Astrocyte (in vitro differentiated cells and primary cell): ENCODE measurements around the gene AMDHD1. TPM values are rescaled to one million over a fixed set of nuclear protein-coding genes. Genes with fewer than 3 reads are reported as not detected.

Experiments used
- DNase-seq: peaks from one replicate; pipeline ENCODE4 v3.0.0-alpha.2; 2010; ENCODE audit warnings: low read depth
- FAIRE-seq: peaks from 2 replicates; lab custom pipeline; 2011; peaks lifted over from hg19 to GRCh38; lab: Jason Lieb, UNC
- H2AFZ ChIP-seq: 2 replicates; pipeline ENCODE4 v1.6.0; 2012; ENCODE audit warnings: low read depth, low read length, inconsistent platforms
- H3K27ac ChIP-seq: 2 replicates; pipeline ENCODE4 v1.5.1; 2011; ENCODE audit warnings: low read depth, low read length, inconsistent platforms
- H3K27me3 ChIP-seq: 2 replicates; pipeline ENCODE4 v1.6.0; 2011; ENCODE audit warnings: low read length, inconsistent platforms; ENCODE audit not compliant: insufficient read depth
- H3K36me3 ChIP-seq: 2 replicates; pipeline ENCODE4 v1.5.1; 2011; ENCODE audit warnings: low read length, inconsistent platforms; ENCODE audit not compliant: insufficient read depth
- H3K4me1 ChIP-seq: 2 replicates; pipeline ENCODE4 v1.5.1; 2011; ENCODE audit warnings: low read length, inconsistent platforms; ENCODE audit not compliant: insufficient read depth
- H3K4me2 ChIP-seq: 2 replicates; pipeline ENCODE4 v1.6.0; 2012; ENCODE audit warnings: low read length, inconsistent platforms
- H3K4me3 ChIP-seq: 2 replicates; pipeline ENCODE4 v1.5.1; 2011; ENCODE audit warnings: low read depth, mild to moderate bottlenecking, low read length, inconsistent platforms; ENCODE audit not compliant: insufficient read depth
- H3K79me2 ChIP-seq: 2 replicates; pipeline ENCODE4 v1.6.0; 2012; ENCODE audit warnings: mild to moderate bottlenecking, low read length, inconsistent platforms; ENCODE audit not compliant: insufficient read depth
- H3K9ac ChIP-seq: 2 replicates; pipeline ENCODE4 v1.6.0; 2012; ENCODE audit warnings: mild to moderate bottlenecking, low read length, inconsistent platforms
- H3K9me3 ChIP-seq: 2 replicates; pipeline ENCODE4 v1.5.1; 2012; ENCODE audit warnings: low read depth, mild to moderate bottlenecking, low read length, inconsistent platforms; ENCODE audit not compliant: insufficient read depth
- H4K20me1 ChIP-seq: 2 replicates; pipeline ENCODE4 v1.6.0; 2012; ENCODE audit warnings: low read length, inconsistent platforms; ENCODE audit not compliant: insufficient read depth
- H3K27ac Mint-ChIP-seq: one replicate; pipeline ENCODE4 v1.8.0; 2021; ENCODE audit warnings: mild to moderate bottlenecking, mixed read lengths; ENCODE audit not compliant: unreplicated experiment
- H3K27me3 Mint-ChIP-seq: one replicate; pipeline ENCODE4 v1.8.0; 2021; ENCODE audit warnings: low read depth, mixed read lengths; ENCODE audit not compliant: unreplicated experiment
- H3K36me3 Mint-ChIP-seq: one replicate; pipeline ENCODE4 v1.8.0; 2021; ENCODE audit warnings: low read depth, mixed read lengths; ENCODE audit not compliant: unreplicated experiment
- H3K4me1 Mint-ChIP-seq: one replicate; pipeline ENCODE4 v1.8.0; 2021; ENCODE audit warnings: low read depth, mixed read lengths; ENCODE audit not compliant: unreplicated experiment
- H3K4me3 Mint-ChIP-seq: one replicate; pipeline ENCODE4 v1.8.0; 2021; ENCODE audit warnings: mild to moderate bottlenecking, moderate library complexity, mixed read lengths; ENCODE audit not compliant: unreplicated experiment
- H3K9me3 Mint-ChIP-seq: one replicate; pipeline ENCODE4 v1.8.0; 2021; ENCODE audit warnings: mild to moderate bottlenecking, mixed read lengths; ENCODE audit not compliant: unreplicated experiment
- CTCF ChIP-seq: IDR thresholded peaks from 2 replicates; pipeline ENCODE4 v1.5.1; 2011; ENCODE audit warnings: low read depth, mild to moderate bottlenecking, inconsistent platforms, low read length, moderate library complexity; ENCODE audit not compliant: insufficient read depth
- EZH2 ChIP-seq: IDR thresholded peaks from 2 replicates; pipeline ENCODE4 v1.6.1; 2012; ENCODE audit warnings: mild to moderate bottlenecking, low read length, inconsistent platforms; ENCODE audit not compliant: insufficient read depth
- total RNA-seq: library from RNA; stranded (reverse); gene quantifications from 2 replicates; pipeline ENCODE4 v1.2.1, GENCODE V29; 2021

Gene AMDHD1
- total RNA-seq, 1 donor from 2014 or later = 0.52 TPM

GRCh38 chr12:95944108-95944704 lies 1.1 kb downstream of the AMDHD1 start:
- Histone ChIP-seq H3K36me3 (no peaks in the 10 kb centered on the region), H2AFZ (no peak overlapping the region), H3K79me2 (no peaks in the 10 kb centered on the region), H3K4me3 (no peak overlapping the region), H3K27ac (no peak overlapping the region), H3K4me2 (no peak overlapping the region), H3K9ac (no peak overlapping the region), H3K9me3 (no peaks in the 10 kb centered on the region), H3K4me1 (peaks cover 3% of the 10 kb centered on the region), H4K20me1 (no peaks in the 10 kb centered on the region), H3K27me3 (peaks cover 5% of the 10 kb centered on the region)
- Mint-ChIP-seq H3K4me3 (peak overlapping the region; percentile 80), H3K4me1 (no peaks in the 10 kb centered on the region), H3K27ac (no peak overlapping the region), H3K9me3 (no peaks in the 10 kb centered on the region), H3K36me3 (no peaks in the 10 kb centered on the region), H3K27me3 (peaks cover 11% of the 10 kb centered on the region)
- TF ChIP-seq EZH2 (no peak), CTCF (no peak)
- DNase-seq (no peak), FAIRE-seq (no peak)

GRCh38 chr12:95949477-95950206 lies 6.5 kb downstream of the AMDHD1 start:
- no peaks in the 10 kb centered on the region for H3K4me1 ChIP-seq
- H3K9ac ChIP-seq = no peak overlapping the region
- H3K79me2 ChIP-seq = no peaks in the 10 kb centered on the region
- DNase-seq (no peak), FAIRE-seq (no peak)
- H2AFZ ChIP-seq = no peak overlapping the region
- Mint-ChIP-seq H3K4me1 (no peaks in the 10 kb centered on the region), H3K9me3 (no peaks in the 10 kb centered on the region), H3K4me3 (no peak overlapping the region), H3K27me3 (peaks cover 10% of the 10 kb centered on the region), H3K36me3 (no peaks in the 10 kb centered on the region), H3K27ac (no peak overlapping the region)
- peaks cover 16% of the 10 kb centered on the region for H3K27me3 ChIP-seq
- H3K36me3 ChIP-seq = no peaks in the 10 kb centered on the region
- H3K27ac ChIP-seq = no peak overlapping the region
- no peak for TF ChIP-seq EZH2
- no peak for TF ChIP-seq CTCF
- no peak overlapping the region for H3K4me3 ChIP-seq
- no peaks in the 10 kb centered on the region for H4K20me1 ChIP-seq
- H3K4me2 ChIP-seq = no peak overlapping the region
- no peaks in the 10 kb centered on the region for H3K9me3 ChIP-seq

- Histone ChIP-seq H3K27me3 (peaks cover 14% of the 10 kb centered on the region), H4K20me1 (no peaks in the 10 kb centered on the region), H2AFZ (no peak overlapping the region), H3K4me3 (no peak overlapping the region), H3K27ac (no peak overlapping the region), H3K9ac (no peak overlapping the region), H3K79me2 (no peaks in the 10 kb centered on the region), H3K4me1 (no peaks in the 10 kb centered on the region), H3K4me2 (no peak overlapping the region), H3K9me3 (no peaks in the 10 kb centered on the region), H3K36me3 (no peaks in the 10 kb centered on the region)
- H3K9me3 Mint-ChIP-seq = no peaks in the 10 kb centered on the region
- TF ChIP-seq EZH2 (no peak), CTCF (no peak)
- H3K27ac Mint-ChIP-seq = no peak overlapping the region
- H3K4me3 Mint-ChIP-seq = no peak overlapping the region
- FAIRE-seq (no peak), DNase-seq (no peak)
- no peaks in the 10 kb centered on the region for H3K4me1 Mint-ChIP-seq
- peaks cover 4% of the 10 kb centered on the region for H3K27me3 Mint-ChIP-seq
- no peaks in the 10 kb centered on the region for H3K36me3 Mint-ChIP-seq
Measured at GRCh38 chr12:95951515-95951914, 8.4 kb downstream of the AMDHD1 start.
